ENCODE results near the gene PTPRT. TPM values are rescaled to one million over a fixed set of nuclear protein-coding genes. Genes with fewer than 3 reads are reported as not detected.
"Not testable (repeated sequence)": the region's sequence is repeated elsewhere in the genome, so short reads cannot be mapped to it uniquely, and the experiment has no call there.

PTPRT gene
- polyA plus RNA-seq, 2 of the 4 experiments (the other 2 are of a cell fraction) = not detected

- Histone ChIP-seq H3K27ac (no peak overlapping the region), H3K9me3 (no peaks in the 10 kb centered on the region), H3K4me1 (no peaks in the 10 kb centered on the region), H3K4me2 (no peak overlapping the region), H3K4me3 (no peak overlapping the region)
- no peak for DNase-seq (ENCODE audit: low read depth in 1 of 2, low spot score in 1 of 2)
- TF ChIP-seq SMC3 (IDR thresholded peaks at IDR 0.05) (no peak), E2F6 (IDR thresholded peaks at IDR 0.05; ENCODE audit: borderline replicate concordance, low read depth) (no peak)
- ChIA-PET POLR2A (no interaction called here), CTCF (no interaction called here)
- FAIRE-seq = no peak
- 13% methylated on average over 10 of the region's 10 CpGs for WGBS (ENCODE audit: missing lambda C conversion rate)
- ATAC-seq = no peak
Observed at GRCh38 chr20:42906120-42906519, 283.6 kb downstream of the PTPRT start.

- ATAC-seq = no peak
- 0% methylated on average over 3 of the region's 3 CpGs for WGBS (ENCODE audit: missing lambda C conversion rate)
- DNase-seq (ENCODE audit: low read depth in 1 of 2, low spot score in 1 of 2) = no peak
- no peak for TF ChIP-seq MAFK (IDR thresholded peaks at IDR 0.05; ENCODE audit: partially characterized antibody)
- TF ChIP-seq MAX (IDR thresholded peaks at IDR 0.05) = no peak
- no peak for TF ChIP-seq HOXB5 (CRISPR knock-in tag; IDR thresholded peaks at IDR 0.05)
- TF ChIP-seq SREBF2 (IDR thresholded peaks at IDR 0.05) = no peak
- no peak for TF ChIP-seq HDAC2 (IDR thresholded peaks at IDR 0.05)
- no peak for TF ChIP-seq HEYL (CRISPR knock-in tag; IDR thresholded peaks at IDR 0.05)
- TF ChIP-seq CEBPB (IDR thresholded peaks at IDR 0.05) = no peak
- no peak for TF ChIP-seq RCOR1 (IDR thresholded peaks at IDR 0.05; ENCODE audit: low read depth, low read length)
- TF ChIP-seq EP300 (IDR thresholded peaks at IDR 0.05) = no peak
- no peak for TF ChIP-seq JUNB (IDR thresholded peaks at IDR 0.05)
- TF ChIP-seq JUN (IDR thresholded peaks at IDR 0.05) = no peak
- no peak for TF ChIP-seq CBX8 (IDR thresholded peaks at IDR 0.05)
- POLR2A ChIA-PET = no interaction called here
- FAIRE-seq = no peak
- no peak overlapping the region for H3K4me2 ChIP-seq
- H3K27ac ChIP-seq = no peak overlapping the region
- no peaks in the 10 kb centered on the region for H3K4me1 ChIP-seq
- no peak overlapping the region for H3K4me3 ChIP-seq
- no peaks in the 10 kb centered on the region for H3K9me3 ChIP-seq
- CTCF ChIA-PET = no interaction called here
Observed at GRCh38 chr20:42902509-42902908, 287.2 kb downstream of the PTPRT start.

GRCh38 chr20:42901689-42902440 lies 287.8 kb downstream of the PTPRT start:
- FAIRE-seq = no peak
- CTCF ChIA-PET = no interaction called here
- 5% methylated on average over 2 of the region's 2 CpGs for WGBS (ENCODE audit: missing lambda C conversion rate)

GRCh38 chr20:42900764-42901163 lies 288.9 kb downstream of the PTPRT start:
- H3K9me3 ChIP-seq; H3K4me3 ChIP-seq; FAIRE-seq; H3K4me1 ChIP-seq; CTCF ChIA-PET; ATAC-seq; H3K4me2 ChIP-seq; H3K27ac ChIP-seq; POLR2A ChIA-PET; DNase-seq (ENCODE audit: low read depth in 1 of 2, low spot score in 1 of 2): not testable (repeated sequence)
- 0% methylated on average over 5 of the region's 5 CpGs for WGBS (ENCODE audit: missing lambda C conversion rate)

More at GRCh38 chr20:42901689-42902440, 287.8 kb downstream of the PTPRT start:
- H3K9me3 ChIP-seq = no peaks in the 10 kb centered on the region
- no peak overlapping the region for H3K4me3 ChIP-seq
- no peak overlapping the region for H3K4me2 ChIP-seq
- ATAC-seq (no peak), DNase-seq (ENCODE audit: low read depth in 1 of 2, low spot score in 1 of 2) (no peak)
- POLR2A ChIA-PET = no interaction called here
- no peak overlapping the region for H3K27ac ChIP-seq
- TF ChIP-seq KDM1A (IDR thresholded peaks at IDR 0.05; ENCODE audit: low read depth) (no peak), SMC3 (IDR thresholded peaks at IDR 0.05) (no peak), RNF2 (IDR thresholded peaks at IDR 0.05; ENCODE audit: borderline replicate concordance, low read depth) (no peak)
- no peaks in the 10 kb centered on the region for H3K4me1 ChIP-seq

GRCh38 chr20:42895020-42895419 lies 294.7 kb downstream of the PTPRT start:
- Histone ChIP-seq H3K27ac (no peak overlapping the region), H3K9me3 (no peaks in the 10 kb centered on the region), H3K4me3 (no peak overlapping the region), H3K4me1 (no peaks in the 10 kb centered on the region), H3K4me2 (no peak overlapping the region)
- ChIA-PET POLR2A (no interaction called here), CTCF (no interaction called here)
- ATAC-seq (no peak), DNase-seq (ENCODE audit: low read depth in 1 of 2, low spot score in 1 of 2) (no peak), FAIRE-seq (no peak)
- TF ChIP-seq RAD21 (conservative IDR thresholded peaks at IDR 0.05 in 1 of 2, IDR thresholded peaks at IDR 0.05 in 1 of 2) (no peak), HOXB13 (CRISPR knock-in tag; IDR thresholded peaks at IDR 0.05; ENCODE audit: low read depth) (no peak), ELK1 (IDR thresholded peaks at IDR 0.05; ENCODE audit: low read depth, low read length) (no peak), JUNB (IDR thresholded peaks at IDR 0.05) (no peak), TP53 (CRISPR knock-in tag; IDR thresholded peaks at IDR 0.05) (no peak), BHLHE40 (IDR thresholded peaks at IDR 0.05; ENCODE audit: low read depth, low read length) (no peak), KDM5A (IDR thresholded peaks at IDR 0.05) (no peak), MYC (IDR thresholded peaks at IDR 0.05; ENCODE audit: borderline replicate concordance, low read length) (no peak), KDM1A (IDR thresholded peaks at IDR 0.05; ENCODE audit: low read depth) (no peak), RARB (CRISPR knock-in tag; IDR thresholded peaks at IDR 0.05) (no peak)
- 33% methylated on average over 1 of the region's 1 CpG for WGBS (ENCODE audit: missing lambda C conversion rate)

Measured in A549 (cell line).